Neural progenitor cell (in vitro differentiated cells): ENCODE measurements around the gene YEATS2.

Source experiments
- EZH2phosphoT487 ChIP-seq: fragments of 200-600 bp; sonication (generic); IDR thresholded peaks from 2 replicates; pipeline ENCODE4 v1.6.1; 2017; ENCODE audit warnings: antibody characterized with exemption
- TF ChIP-seq, protein P1 (sequence below): fragments of 200-600 bp; sonication (generic); IDR thresholded peaks from 2 replicates; pipeline ENCODE4 v1.5.1; 2017; ENCODE audit warnings: antibody characterized with exemption, mild to moderate bottlenecking

DNA sequence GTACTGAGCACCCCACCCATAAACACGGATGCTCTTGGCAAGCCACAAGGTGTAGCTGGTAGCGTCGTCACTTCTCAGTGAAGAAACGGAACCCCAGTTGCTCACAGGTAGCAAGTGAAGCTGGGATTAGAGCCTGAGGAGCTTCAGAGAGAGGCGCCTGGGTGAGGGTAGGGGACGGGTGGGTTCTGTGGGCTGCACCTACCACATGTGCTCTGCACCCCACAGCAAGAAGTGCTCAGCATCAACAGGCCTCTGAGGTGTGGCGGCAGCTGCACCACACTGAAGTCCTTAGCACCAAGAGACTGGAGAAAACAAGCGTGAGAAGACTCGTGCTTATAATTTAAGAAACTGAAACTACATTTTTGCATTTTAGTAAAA lies 118.0 kb downstream of the YEATS2 start:
- TF ChIP-seq, protein P1, sequence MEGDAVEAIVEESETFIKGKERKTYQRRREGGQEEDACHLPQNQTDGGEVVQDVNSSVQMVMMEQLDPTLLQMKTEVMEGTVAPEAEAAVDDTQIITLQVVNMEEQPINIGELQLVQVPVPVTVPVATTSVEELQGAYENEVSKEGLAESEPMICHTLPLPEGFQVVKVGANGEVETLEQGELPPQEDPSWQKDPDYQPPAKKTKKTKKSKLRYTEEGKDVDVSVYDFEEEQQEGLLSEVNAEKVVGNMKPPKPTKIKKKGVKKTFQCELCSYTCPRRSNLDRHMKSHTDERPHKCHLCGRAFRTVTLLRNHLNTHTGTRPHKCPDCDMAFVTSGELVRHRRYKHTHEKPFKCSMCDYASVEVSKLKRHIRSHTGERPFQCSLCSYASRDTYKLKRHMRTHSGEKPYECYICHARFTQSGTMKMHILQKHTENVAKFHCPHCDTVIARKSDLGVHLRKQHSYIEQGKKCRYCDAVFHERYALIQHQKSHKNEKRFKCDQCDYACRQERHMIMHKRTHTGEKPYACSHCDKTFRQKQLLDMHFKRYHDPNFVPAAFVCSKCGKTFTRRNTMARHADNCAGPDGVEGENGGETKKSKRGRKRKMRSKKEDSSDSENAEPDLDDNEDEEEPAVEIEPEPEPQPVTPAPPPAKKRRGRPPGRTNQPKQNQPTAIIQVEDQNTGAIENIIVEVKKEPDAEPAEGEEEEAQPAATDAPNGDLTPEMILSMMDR: no peak
- no peak for TF ChIP-seq EZH2phosphoT487
